MG63 (cell line): ENCODE results near the gene KRTAP9-2. TPM values are rescaled to one million over a fixed set of nuclear protein-coding genes. Genes with fewer than 3 reads are reported as not detected.
"Not testable (repeated sequence)": the region's sequence is repeated elsewhere in the genome, so short reads cannot be mapped to it uniquely, and the experiment has no call there.

Experiments used
- DNase-seq: peaks from one replicate; pipeline ENCODE4 v3.0.0-alpha.2; 2020
- H3K27me3 ChIP-seq: fragments of 250-450 bp; sonication (Bioruptor Pico); 2 replicates; pipeline ENCODE4 v1.5.1; 2020; ENCODE audit warnings: mild to moderate bottlenecking, moderate library complexity
- H3K36me3 ChIP-seq: fragments of 250-450 bp; sonication (Bioruptor Pico); 2 replicates; pipeline ENCODE4 v1.5.1; 2020; ENCODE audit warnings: mild to moderate bottlenecking, moderate library complexity
- H3K4me3 ChIP-seq: fragments of 250-450 bp; sonication (Bioruptor Pico); 2 replicates; pipeline ENCODE4 v1.5.1; 2020; ENCODE audit warnings: mild to moderate bottlenecking, moderate library complexity
- H3K9me3 ChIP-seq: fragments of 250-450 bp; sonication (Bioruptor Pico); 2 replicates; pipeline ENCODE4 v1.5.1; 2020; ENCODE audit warnings: mild to moderate bottlenecking, moderate library complexity
- total RNA-seq: library from RNA; depleted of rRNA; stranded (reverse); fragments of >200 nt; shearing (Covaris generic); gene quantifications from 2 replicates; pipeline ENCODE4 v1.2.3, GENCODE V29; 2014; ENCODE audit warnings: low replicate concordance

KRTAP9-2 gene
- total RNA-seq, 1 experiment from 2014 or later: not detected

DNA sequence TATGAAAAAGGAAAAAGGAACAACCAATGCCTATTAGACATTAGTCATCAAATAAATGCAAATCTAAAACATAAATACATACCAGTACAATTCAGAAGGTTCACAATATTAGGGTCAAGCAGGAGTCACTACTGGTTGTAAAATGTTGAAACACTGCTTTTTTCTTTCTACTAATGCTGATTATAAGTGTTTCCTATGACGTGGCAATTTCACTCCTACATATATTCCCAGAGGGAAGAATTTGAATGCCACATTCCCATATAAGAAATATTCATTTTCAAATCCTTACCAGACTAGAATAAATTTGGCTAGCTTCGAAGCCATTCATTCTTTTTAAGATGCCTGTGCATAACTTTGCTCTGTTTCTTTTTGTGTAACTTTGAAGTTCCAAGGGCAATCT lies 2.6 kb upstream of the KRTAP9-2 start:
- no peak overlapping the region for H3K4me3 ChIP-seq
- H3K9me3 ChIP-seq: peaks cover 3% of the 10 kb centered on the region; the same call in 1 of the 2 replicates
- DNase-seq: no peak
- H3K27me3 ChIP-seq: no peaks in the 10 kb centered on the region
- no peaks in the 10 kb centered on the region for H3K36me3 ChIP-seq

- Histone ChIP-seq H3K36me3 (no peaks in the 10 kb centered on the region), H3K4me3 (no peak overlapping the region), H3K27me3 (no peaks in the 10 kb centered on the region), H3K9me3 (no peaks in the 10 kb centered on the region; the same call in 1 of the 2 replicates)
- no peak for DNase-seq
Measured at GRCh38 chr17:41226051-41226450, 397 bp upstream of the KRTAP9-2 start.

- Histone ChIP-seq H3K27me3 (no peaks in the 10 kb centered on the region), H3K4me3 (no peak overlapping the region), H3K36me3 (no peaks in the 10 kb centered on the region), H3K9me3 (no peaks in the 10 kb centered on the region; the same call in 1 of the 2 replicates)
- DNase-seq: no peak
Measured at GRCh38 chr17:41230094-41230493, 3.6 kb downstream of the KRTAP9-2 start.

DNA sequence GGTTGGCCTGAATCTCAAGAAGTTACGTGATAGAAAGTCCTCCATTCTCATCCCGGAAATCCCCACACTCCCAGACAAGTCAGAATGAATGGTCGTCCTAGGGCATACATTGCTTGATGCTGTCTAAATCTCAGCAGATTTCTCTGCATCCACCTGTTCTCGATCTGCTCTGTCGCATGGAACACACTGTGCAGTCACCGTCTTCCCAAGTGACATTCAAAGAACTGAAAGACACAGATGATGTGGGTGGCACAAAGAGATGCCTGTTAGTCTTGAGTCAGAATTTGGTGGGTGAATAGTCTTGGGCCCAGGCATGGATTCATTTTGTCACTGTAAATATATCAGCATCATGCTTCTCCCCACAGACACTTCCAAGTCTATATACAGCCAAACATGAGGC lies 5.3 kb downstream of the KRTAP9-2 start:
- DNase-seq: no peak
- no peaks in the 10 kb centered on the region for H3K9me3 ChIP-seq

DNA sequence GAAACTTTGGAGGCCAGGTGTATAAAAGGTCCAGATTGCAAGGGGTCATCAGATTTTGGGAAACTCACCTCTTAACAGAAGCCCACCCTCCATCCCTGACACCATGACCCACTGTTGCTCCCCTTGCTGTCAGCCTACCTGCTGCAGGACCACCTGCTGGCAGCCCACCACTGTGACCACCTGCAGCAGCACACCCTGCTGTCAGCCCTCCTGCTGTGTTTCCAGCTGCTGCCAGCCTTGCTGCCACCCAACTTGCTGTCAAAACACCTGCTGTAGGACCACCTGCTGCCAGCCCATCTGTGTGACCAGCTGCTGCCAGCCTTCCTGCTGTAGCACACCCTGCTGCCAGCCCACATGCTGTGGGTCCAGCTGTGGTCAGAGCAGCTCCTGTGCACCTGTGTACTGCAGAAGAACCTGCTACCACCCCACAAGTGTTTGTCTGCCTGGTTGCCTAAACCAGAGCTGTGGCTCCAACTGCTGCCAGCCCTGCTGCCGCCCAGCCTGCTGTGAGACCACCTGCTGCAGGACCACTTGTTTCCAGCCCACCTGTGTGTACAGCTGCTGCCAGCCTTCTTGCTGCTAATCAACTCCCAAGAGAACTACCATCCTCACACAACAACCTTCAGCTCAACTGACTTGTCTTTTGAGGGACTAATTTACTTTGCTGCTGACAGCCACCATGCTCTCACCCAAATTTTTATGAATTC lies 6.1 kb downstream of the KRTAP9-2 start, which contains the start of gene KRTAP9-3:
KRTAP9-3 (plus strand) TSS at position 51 of the 707 bp plus-strand sequence; CDS start at position 104, 53 bp downstream.
- H3K36me3 ChIP-seq, H3K4me3 ChIP-seq, DNase-seq, H3K27me3 ChIP-seq, H3K9me3 ChIP-seq: not testable (repeated sequence)

More for the DNA sequence above, 5.3 kb downstream of the KRTAP9-2 start:
- Histone ChIP-seq H3K27me3 (no peaks in the 10 kb centered on the region), H3K36me3 (no peaks in the 10 kb centered on the region), H3K4me3 (no peak overlapping the region)

GRCh38 chr17:41237116-41237515 lies 10.7 kb downstream of the KRTAP9-2 start:
- H3K27me3 ChIP-seq, H3K9me3 ChIP-seq: not testable (repeated sequence)

DNA sequence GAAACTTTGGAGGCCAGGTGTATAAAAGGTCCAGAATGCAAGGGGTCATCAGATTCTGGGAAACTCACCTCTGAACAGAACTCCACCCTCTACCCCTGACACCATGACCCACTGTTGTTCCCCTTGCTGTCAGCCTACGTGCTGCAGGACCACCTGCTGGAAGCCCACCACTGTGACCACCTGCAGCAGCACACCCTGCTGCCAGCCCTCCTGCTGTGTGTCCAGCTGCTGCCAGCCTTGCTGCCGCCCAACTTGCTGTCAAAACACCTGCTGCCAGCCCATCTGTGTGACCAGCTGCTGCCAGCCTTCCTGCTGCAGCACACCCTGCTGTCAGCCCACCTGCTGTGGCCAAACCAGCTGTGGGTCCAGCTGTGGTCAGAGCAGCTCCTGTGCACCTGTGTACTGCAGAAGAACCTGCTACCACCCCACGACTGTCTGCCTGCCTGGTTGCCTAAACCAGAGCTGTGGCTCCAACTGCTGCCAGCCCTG lies 11.5 kb downstream of the KRTAP9-2 start, which contains the start of gene KRTAP9-8:
KRTAP9-8 (plus strand) TSS at position 51 of the 489 bp plus-strand sequence; CDS start at position 104, 53 bp downstream.
- not testable (repeated sequence) for H3K36me3 ChIP-seq

More at GRCh38 chr17:41237116-41237515, 10.7 kb downstream of the KRTAP9-2 start:
- not testable (repeated sequence) for H3K4me3 ChIP-seq, H3K36me3 ChIP-seq, DNase-seq

GRCh38 chr17:41246995-41247787 lies 20.7 kb downstream of the KRTAP9-2 start:
- DNase-seq, H3K4me3 ChIP-seq, H3K27me3 ChIP-seq, H3K36me3 ChIP-seq, H3K9me3 ChIP-seq: not testable (repeated sequence)

More for the DNA sequence above, 11.5 kb downstream of the KRTAP9-2 start, which contains the start of gene KRTAP9-8:
- not testable (repeated sequence) for H3K4me3 ChIP-seq, H3K27me3 ChIP-seq, H3K9me3 ChIP-seq, DNase-seq

DNA sequence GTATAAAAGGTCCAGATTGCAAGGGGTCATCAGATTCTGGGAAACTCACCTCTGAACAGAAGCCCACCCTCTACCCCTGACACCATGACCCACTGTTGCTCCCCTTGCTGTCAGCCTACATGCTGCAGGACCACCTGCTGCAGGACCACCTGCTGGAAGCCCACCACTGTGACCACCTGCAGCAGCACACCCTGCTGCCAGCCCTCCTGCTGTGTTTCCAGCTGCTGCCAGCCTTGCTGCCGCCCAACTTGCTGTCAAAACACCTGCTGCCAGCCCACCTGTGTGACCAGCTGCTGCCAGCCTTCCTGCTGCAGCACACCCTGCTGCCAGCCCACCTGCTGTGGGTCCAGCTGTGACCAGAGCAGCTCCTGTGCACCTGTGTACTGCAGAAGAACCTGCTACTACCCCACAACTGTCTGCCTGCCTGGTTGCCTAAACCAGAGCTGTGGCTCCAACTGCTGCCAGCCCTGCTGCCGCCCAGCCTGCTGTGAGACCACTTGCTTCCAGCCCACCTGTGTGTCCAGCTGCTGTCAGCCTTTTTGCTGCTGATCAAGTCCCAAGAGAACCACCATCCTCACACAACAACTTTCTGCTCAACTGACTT lies 23.3 kb downstream of the KRTAP9-2 start, which contains the start of gene KRTAP9-4:
KRTAP9-4 (plus strand) TSS at position 51 of the 604 bp plus-strand sequence; CDS start at position 85, 34 bp downstream.
- H3K27me3 ChIP-seq, H3K9me3 ChIP-seq, H3K4me3 ChIP-seq, H3K36me3 ChIP-seq, DNase-seq: not testable (repeated sequence)

DNA sequence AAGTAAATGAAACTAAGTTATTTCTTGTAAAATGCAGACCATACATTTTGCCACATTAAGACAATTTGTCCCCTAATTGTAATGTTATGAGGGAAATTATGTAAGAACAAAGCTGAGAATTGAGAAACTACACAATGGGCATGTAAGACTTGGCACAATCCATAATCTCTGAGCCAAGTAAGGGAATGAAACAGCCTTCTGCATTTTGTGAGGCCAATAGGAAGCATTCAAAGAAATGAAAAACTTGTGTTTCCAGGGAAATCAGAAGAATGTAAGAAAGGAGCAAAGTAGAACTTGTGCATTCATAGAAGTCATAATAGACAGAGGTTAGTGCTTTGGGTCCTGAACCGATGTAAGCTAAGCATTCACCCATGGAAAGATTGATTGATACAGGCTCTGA lies 24.8 kb downstream of the KRTAP9-2 start:
- Histone ChIP-seq H3K4me3 (no peak overlapping the region), H3K9me3 (no peaks in the 10 kb centered on the region), H3K27me3 (no peaks in the 10 kb centered on the region), H3K36me3 (no peaks in the 10 kb centered on the region)
- DNase-seq: no peak

GRCh38 chr17:41254861-41255260 lies 28.4 kb downstream of the KRTAP9-2 start:
- H3K9me3 ChIP-seq: no peaks in the 10 kb centered on the region
- no peaks in the 10 kb centered on the region for H3K36me3 ChIP-seq
- no peak overlapping the region for H3K4me3 ChIP-seq
- no peak for DNase-seq
- H3K27me3 ChIP-seq: no peaks in the 10 kb centered on the region

GRCh38 chr17:41255381-41256290 lies 29.2 kb downstream of the KRTAP9-2 start, which contains the start of gene KRTAP9-9:
Gene KRTAP9-9, plus strand, starts transcription at chr17:41255384.
- H3K9me3 ChIP-seq, DNase-seq, H3K27me3 ChIP-seq: not testable (repeated sequence)

DNA sequence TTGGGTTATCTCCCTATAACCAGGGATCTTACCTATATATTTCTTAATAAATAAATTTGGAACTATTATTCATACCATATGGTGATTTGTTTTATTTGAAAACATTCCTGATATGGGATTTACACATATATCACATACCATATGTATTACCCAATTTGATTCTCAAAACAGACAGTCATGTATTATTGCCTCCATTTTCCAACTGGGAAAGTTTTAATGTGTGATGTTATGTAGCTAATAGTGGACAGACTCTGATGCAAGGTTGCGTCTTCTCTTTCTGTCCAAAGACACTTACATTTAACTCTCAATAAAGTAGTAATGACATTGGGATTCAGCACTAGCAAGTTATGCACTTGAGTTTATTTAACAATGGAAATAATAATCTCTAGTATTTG lies 29.8 kb downstream of the KRTAP9-2 start:
- DNase-seq: no peak
- Histone ChIP-seq H3K9me3 (no peaks in the 10 kb centered on the region), H3K4me3 (no peak overlapping the region), H3K36me3 (no peaks in the 10 kb centered on the region), H3K27me3 (no peaks in the 10 kb centered on the region)

More at GRCh38 chr17:41255381-41256290, 29.2 kb downstream of the KRTAP9-2 start, which contains the start of gene KRTAP9-9:
- not testable (repeated sequence) for H3K36me3 ChIP-seq, H3K4me3 ChIP-seq

DNA sequence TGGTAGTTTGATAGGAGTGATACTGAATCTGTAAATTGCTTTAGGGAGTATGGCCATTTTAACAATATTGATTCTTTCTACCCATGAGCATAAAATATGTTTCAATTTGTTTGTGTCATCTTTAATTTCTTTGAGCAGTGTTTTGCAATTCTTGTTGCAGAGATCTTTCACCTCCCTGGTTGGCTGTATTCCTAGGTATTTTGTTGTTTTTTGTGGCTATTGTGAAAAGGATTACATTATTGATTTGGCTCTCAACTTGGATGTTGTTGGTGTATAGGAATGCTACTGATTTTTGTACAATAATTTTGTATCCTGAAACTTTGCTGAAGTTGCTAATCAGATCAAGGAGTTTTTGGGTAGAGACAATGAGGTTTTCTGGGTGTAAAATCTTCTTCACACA lies 32.0 kb downstream of the KRTAP9-2 start:
- H3K9me3 ChIP-seq: no peaks in the 10 kb centered on the region
- DNase-seq: no peak
- no peak overlapping the region for H3K4me3 ChIP-seq
- no peaks in the 10 kb centered on the region for H3K36me3 ChIP-seq
- H3K27me3 ChIP-seq: no peaks in the 10 kb centered on the region

DNA sequence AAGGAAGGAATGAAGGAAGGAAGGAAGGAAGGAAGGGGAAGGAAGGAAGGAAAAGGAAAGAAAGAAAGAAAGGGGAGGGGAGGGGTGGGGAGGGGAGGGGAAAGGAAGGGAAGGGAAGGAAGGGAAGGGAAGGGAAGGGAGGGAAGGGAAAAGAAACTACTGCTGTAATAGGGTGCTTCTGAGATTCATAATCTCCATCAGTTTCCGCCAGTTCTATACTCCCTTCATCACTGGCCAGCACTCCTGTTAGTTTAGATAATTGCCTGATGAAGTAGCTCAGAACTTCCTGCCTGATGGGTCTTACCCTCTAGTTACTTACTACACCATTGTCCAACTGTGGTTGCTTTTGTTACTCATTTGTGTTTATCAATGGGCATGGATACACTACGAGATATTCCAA lies 36.8 kb downstream of the KRTAP9-2 start:
- no peaks in the 10 kb centered on the region for H3K27me3 ChIP-seq

DNA sequence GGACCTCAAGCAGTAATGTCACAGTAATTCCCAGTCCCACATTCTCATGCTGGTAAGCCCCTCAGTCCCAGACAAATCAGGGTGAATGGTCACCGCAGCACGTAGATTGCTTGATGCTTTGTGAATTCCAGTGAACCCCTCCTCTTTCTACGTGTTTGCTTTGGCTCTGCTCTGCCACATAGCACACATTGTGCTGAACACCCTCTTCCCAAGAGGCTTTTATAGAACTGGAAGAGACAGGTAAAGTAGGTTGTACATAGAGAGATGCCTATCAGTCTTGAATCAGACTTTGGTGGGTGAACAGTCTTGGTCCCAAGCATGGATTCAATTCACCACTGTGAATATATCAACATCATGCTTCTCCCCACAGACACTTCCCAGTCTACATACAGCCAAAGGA lies 38.2 kb downstream of the KRTAP9-2 start:
- DNase-seq: no peak
- H3K4me3 ChIP-seq: no peak overlapping the region
- no peaks in the 10 kb centered on the region for H3K27me3 ChIP-seq

More for the DNA sequence above, 36.8 kb downstream of the KRTAP9-2 start:
- Histone ChIP-seq H3K4me3 (no peak overlapping the region), H3K36me3 (no peaks in the 10 kb centered on the region), H3K9me3 (no peaks in the 10 kb centered on the region)
- no peak for DNase-seq

More for the DNA sequence above, 38.2 kb downstream of the KRTAP9-2 start:
- Histone ChIP-seq H3K9me3 (no peaks in the 10 kb centered on the region), H3K36me3 (no peaks in the 10 kb centered on the region)
